IMR-90 (cell line): ENCODE data around the gene MACROD1. TPM values are rescaled to one million over a fixed set of nuclear protein-coding genes. Genes with fewer than 3 reads are reported as not detected.

Source experiments
- ATAC-seq: fragments of 200-7000 bp; cut with Tn5 transposase; 2 replicates; pipeline ENCODE4 v1.9.1; 2020; ENCODE audit warnings: low read depth, mild to moderate bottlenecking, moderate library complexity
- BruUV-seq: library from RNA; stranded (reverse); fragments of 400-500 nt; replicated peaks from 2 replicates; lab custom pipeline; 2021; lab: Mats Ljungman, UMichigan
- CTCF ChIA-PET: fragments of 300-600 bp; formaldehyde crosslinking; extraction: SDS; loops from one replicate; lab custom pipeline; 2021; ENCODE audit warnings: antibody characterized with exemption; lab: Yijun Ruan, JAX
- POLR2A ChIA-PET: fragments of 300-600 bp; sonication (Branson Sonifier 250); formaldehyde crosslinking; loops from one replicate; lab custom pipeline; 2022; ENCODE audit warnings: antibody characterized with exemption; ENCODE audit not compliant: unreplicated experiment; lab: Charles Lee
- DNase-seq: peaks from one replicate; pipeline ENCODE4 v3.0.0; 2013
- H2AFZ ChIP-seq: replicated peaks from 2 replicates; pipeline ENCODE3; 2013; ENCODE audit warnings: low read length, mild to moderate bottlenecking; ENCODE audit not compliant: poor library complexity
- H2AK5ac ChIP-seq: 2 replicates; pipeline ENCODE4 v1.6.1; 2013; ENCODE audit warnings: low read depth, low read length, inconsistent platforms
- H2AK9ac ChIP-seq: replicated peaks from 2 replicates; pipeline ENCODE3; 2013; ENCODE audit warnings: mild to moderate bottlenecking, low read depth, low read length, moderate library complexity; ENCODE audit not compliant: poor library complexity
- H2BK120ac ChIP-seq: 2 replicates; pipeline ENCODE4 v1.6.1; 2013; ENCODE audit warnings: low read depth, low read length, inconsistent platforms
- H2BK15ac ChIP-seq: 3 replicates; pipeline ENCODE4 v1.6.1; 2013; ENCODE audit warnings: low read depth, low read length, inconsistent platforms
- H2BK20ac ChIP-seq: 2 replicates; pipeline ENCODE4 v1.6.1; 2013; ENCODE audit warnings: low read depth, mild to moderate bottlenecking, inconsistent platforms, low read length, moderate library complexity
- H2BK5ac ChIP-seq: 2 replicates; pipeline ENCODE4 v1.6.1; 2013; ENCODE audit warnings: mild to moderate bottlenecking, low read depth, low read length, inconsistent platforms; ENCODE audit not compliant: poor library complexity, severe bottlenecking
- H3K14ac ChIP-seq: replicated peaks from 2 replicates; pipeline ENCODE4 v1.6.1; 2013; ENCODE audit warnings: low read depth, low read length, inconsistent platforms
- H3K18ac ChIP-seq: 2 replicates; pipeline ENCODE4 v1.6.1; 2013; ENCODE audit warnings: low read depth, low read length, control low read depth
- H3K23ac ChIP-seq: 2 replicates; pipeline ENCODE4 v1.6.1; 2013; ENCODE audit warnings: low read depth, low read length, inconsistent platforms
- H3K27ac ChIP-seq: 2 replicates; pipeline ENCODE4 v1.5.1; 2013; ENCODE audit warnings: mild to moderate bottlenecking, control low read depth, low read length; ENCODE audit not compliant: insufficient read depth
- H3K27me3 ChIP-seq: 2 replicates; pipeline ENCODE4 v1.6.1; 2013; ENCODE audit warnings: low read length; ENCODE audit not compliant: control insufficient read depth, insufficient read depth
- H3K36me3 ChIP-seq: 2 replicates; pipeline ENCODE4 v1.6.1; 2013; ENCODE audit warnings: low read length, mixed read lengths; ENCODE audit not compliant: control insufficient read depth, insufficient read depth
- H3K4ac ChIP-seq: 2 replicates; pipeline ENCODE4 v1.6.1; 2013; ENCODE audit warnings: low read depth, low read length, inconsistent platforms
- H3K4me1 ChIP-seq: 2 replicates; pipeline ENCODE4 v1.6.1; 2013; ENCODE audit warnings: low read length, mixed read lengths; ENCODE audit not compliant: control insufficient read depth, insufficient read depth
- H3K4me2 ChIP-seq: 2 replicates; pipeline ENCODE4 v1.6.1; 2013; ENCODE audit warnings: low read depth, mild to moderate bottlenecking, control low read depth, low read length, moderate library complexity
- H3K4me3 ChIP-seq: 2 replicates; pipeline ENCODE4 v1.5.1; 2013; ENCODE audit warnings: low read depth, mild to moderate bottlenecking, control low read depth, low read length, moderate library complexity; ENCODE audit not compliant: insufficient read depth
- H3K56ac ChIP-seq: 2 replicates; pipeline ENCODE4 v1.6.1; 2013; ENCODE audit warnings: low read length, inconsistent platforms; ENCODE audit not compliant: insufficient read depth; ENCODE audit errors: extremely low read depth
- H3K79me1 ChIP-seq, 2 experiments: 2 replicates each; pipeline ENCODE4 v1.6.1; 2013; ENCODE audit warnings: low read length in 2 of 2, inconsistent platforms in 1 of 2, low read depth in 1 of 2
- H3K9ac ChIP-seq: 2 replicates; pipeline ENCODE4 v1.6.1; 2013; ENCODE audit warnings: low read depth, low read length, control low read depth
- H3K9me1 ChIP-seq: 2 replicates; pipeline ENCODE4 v1.6.1; 2013; ENCODE audit warnings: low read length, inconsistent platforms; ENCODE audit not compliant: insufficient read depth
- H3K9me3 ChIP-seq: 2 replicates; pipeline ENCODE4 v1.6.1; 2013; ENCODE audit warnings: low read length; ENCODE audit not compliant: control insufficient read depth, insufficient read depth
- H4K20me1 ChIP-seq: 2 replicates; pipeline ENCODE4 v1.6.1; 2013; ENCODE audit warnings: low read length, inconsistent platforms; ENCODE audit not compliant: insufficient read depth
- H4K5ac ChIP-seq: 2 replicates; pipeline ENCODE4 v1.6.1; 2013; ENCODE audit warnings: mild to moderate bottlenecking, low read depth, low read length, control low read depth
- H4K8ac ChIP-seq, 2 experiments: 2 replicates each; pipeline ENCODE4 v1.6.1; 2013; ENCODE audit warnings: low read depth in 2 of 2, low read length in 2 of 2, control low read depth in 1 of 2, inconsistent platforms in 1 of 2
- H4K91ac ChIP-seq: 2 replicates; pipeline ENCODE4 v1.6.1; 2013; ENCODE audit warnings: low read depth, low read length, inconsistent platforms; ENCODE audit not compliant: insufficient read depth
- BHLHE40 ChIP-seq: fragments of 150-350 bp; IDR thresholded peaks from 2 replicates; pipeline ENCODE4 v1.6.1; 2016; ENCODE audit warnings: mild to moderate bottlenecking, low read depth, low read length
- USF2 ChIP-seq: fragments of 150-350 bp; IDR thresholded peaks from 2 replicates; pipeline ENCODE4 v1.6.1; 2017; ENCODE audit warnings: mild to moderate bottlenecking, antibody characterized with exemption, low read length, low read depth
- WGBS, 2 experiments: methylation state at CpG; one replicate each; pipeline versions ENCODE4 v1.1.5 to v1.1.7; 2013; ENCODE audit warnings: missing lambda C conversion rate in 2 of 2; ENCODE audit not compliant: insufficient read length in 1 of 2; ENCODE audit errors: extremely low coverage in 2 of 2; 5-methylcytosine and 5-hydroxymethylcytosine counted together
- dilution Hi-C: fragments of 300-500 bp; cut with HindIII; formaldehyde crosslinking; loops from one replicate; pipeline ENCODE4 v1.14.3; 2018; ENCODE audit warnings: low sequenced_read_pairs; ENCODE audit not compliant: unreplicated experiment
- in situ Hi-C: fragments of 300-500 bp; cut with MboI; formaldehyde crosslinking; loops from 3 replicates; pipeline ENCODE4 v1.14.3; 2019; ENCODE audit warnings: low sequenced_read_pairs, inconsistent platforms, mixed read lengths
- intact Hi-C: fragments of 100-400 bp; cut with micrococcal nuclease; formaldehyde crosslinking; loops from 2 replicates; pipeline ENCODE4 v1.10.0; 2022
- polyA plus RNA-seq, 3 experiments: library from polyadenylated mRNA; depleted of rRNA; stranded (reverse); fragments of >200 nt; gene quantifications; 2 replicates each; pipeline ENCODE4 v1.2.3, GENCODE V29; 2012; ENCODE audit warnings: low replicate concordance in 1 of 3
- total RNA-seq: library from RNA; depleted of rRNA; stranded (reverse); fragments of >200 nt; gene quantifications from 2 replicates; pipeline ENCODE4 v1.2.3, GENCODE V29; 2012

The MACROD1 gene
- total and polyA plus RNA-seq, 2 of the 4 experiments (the other 2 are of a cell fraction), result 2.5 to 9.3 TPM

GRCh38 chr11:64132191-64132771, 33.6 kb downstream of the MACROD1 start:
- no peak for TF ChIP-seq USF2
- TF ChIP-seq BHLHE40, result no peak
- Histone ChIP-seq H2AK9ac (peak overlapping the region; percentile 50), H3K9me3 (no peaks in the 10 kb centered on the region), H3K36me3 (no peaks in the 10 kb centered on the region), H3K4me2 (no peak overlapping the region), H3K14ac (peak overlapping the region; percentile 29; the same call in 1 of the 2 replicates), H3K27ac (no peak overlapping the region), H2BK15ac (no peak overlapping the region), H2BK120ac (no peak overlapping the region), H3K79me1 (no peaks in the 10 kb centered on the region), H3K4me3 (no peak overlapping the region), H2BK20ac (no peak overlapping the region), H3K56ac (no peak overlapping the region), H4K8ac (no peak overlapping the region), H3K27me3 (no peaks in the 10 kb centered on the region), H3K4me1 (peaks cover 4% of the 10 kb centered on the region; the same call in 1 of the 2 replicates), H2AFZ (no peak overlapping the region), H2BK5ac (no peak overlapping the region), H3K9me1 (no peaks in the 10 kb centered on the region), H3K18ac (no peak overlapping the region), H4K91ac (no peak overlapping the region), H4K20me1 (no peaks in the 10 kb centered on the region; the same call in 1 of the 2 replicates), H3K9ac (no peak overlapping the region), H3K4ac (no peak overlapping the region; the same call in none of the 2 replicates), H2AK5ac (no peak overlapping the region; the same call in 1 of the 2 replicates), H4K5ac (no peak overlapping the region), H3K23ac (no peak overlapping the region; the same call in 1 of the 2 replicates)
- CTCF ChIA-PET, result interaction anchor here (0.6 kb wide), 1 partner anchor 307 kb away, joined by 3 read pairs; no protein-coding TSS in a partner anchor
- intact Hi-C loops, result no loop called here
- in situ Hi-C loops, result no loop called here
- POLR2A ChIA-PET, result no interaction called here
- ATAC-seq (no peak), DNase-seq (no peak)
- BruUV-seq, result no TSS peak
- WGBS, 2 experiments, result 58% methylated on average over 7 of the region's 13 CpGs; no CpG with 5 or more reads in 1 of the 2 experiments
- dilution Hi-C loops, result no loop called here
